ENCODE results near the gene SNTG2.
A peak's percentile ranks its signal among the peaks of the same experiment; 100 is the strongest.
"Not testable (repeated sequence)": the region's sequence is repeated elsewhere in the genome, so short reads cannot be mapped to it uniquely, and the experiment has no call there.

SNTG2 gene

GRCh38 chr2:1394709-1395408, 444.2 kb downstream of the SNTG2 start:
- no peak for DNase-seq

GRCh38 chr2:1397350-1397749, 446.7 kb downstream of the SNTG2 start:
- no peak for DNase-seq

- peak; percentile 35 for DNase-seq
Observed at GRCh38 chr2:1398191-1398590, 447.5 kb downstream of the SNTG2 start.

- DNase-seq, result no peak
Observed at GRCh38 chr2:1400943-1401735, 450.5 kb downstream of the SNTG2 start.

- no peak for DNase-seq
Observed at GRCh38 chr2:1402064-1402463, 451.4 kb downstream of the SNTG2 start.

- DNase-seq, result no peak
Observed at GRCh38 chr2:1403565-1403964, 452.9 kb downstream of the SNTG2 start.

- DNase-seq, result no peak
Observed at GRCh38 chr2:1405124-1405523, 454.5 kb downstream of the SNTG2 start.

GRCh38 chr2:1405967-1406366, 455.3 kb downstream of the SNTG2 start:
- DNase-seq, result no peak

GRCh38 chr2:1406434-1406833, 455.8 kb downstream of the SNTG2 start:
- no peak for DNase-seq

GRCh38 chr2:1407950-1408675, 457.5 kb downstream of the SNTG2 start:
- no peak for DNase-seq

GRCh38 chr2:1413156-1413710, 462.6 kb downstream of the SNTG2 start, which contains the start of gene TPO:
TPO (plus strand) TSS chr2:1413463; CDS start chr2:1414409, 946 bp downstream.
- no peak for DNase-seq

- DNase-seq, result no peak
Observed at GRCh38 chr2:1414121-1414520, 463.5 kb downstream of the SNTG2 start.

GRCh38 chr2:1414901-1415300, 464.3 kb downstream of the SNTG2 start:
- not testable (repeated sequence) for DNase-seq

GRCh38 chr2:1415501-1415900, 464.9 kb downstream of the SNTG2 start:
- DNase-seq, result no peak
